GM18868 (cell line): Measurements from ENCODE around the gene GLYATL1.

Experiments
- ATAC-seq: cut with Tn5 transposase; IDR thresholded peaks from one replicate; pipeline ENCODE4 v1.9.1; 2021; ENCODE audit warnings: mild to moderate bottlenecking, moderate library complexity; ENCODE audit not compliant: unreplicated experiment

GLYATL1 gene

GRCh38 chr11:58926251-58926650 is 13.0 kb upstream of the GLYATL1 start:
- ATAC-seq, result no peak

GRCh38 chr11:58926695-58927094 is 12.6 kb upstream of the GLYATL1 start:
- ATAC-seq, result no peak

- peak; percentile 68 for ATAC-seq
These were observed 11.7 kb upstream of the GLYATL1 start for GRCh38 chr11:58927393-58928106.

- ATAC-seq, result no peak
These were observed 11.2 kb upstream of the GLYATL1 start for GRCh38 chr11:58928107-58928499.

- ATAC-seq, result no peak
These were observed 10.6 kb upstream of the GLYATL1 start for GRCh38 chr11:58928691-58929090.

GRCh38 chr11:58930926-58931325 is 8.4 kb upstream of the GLYATL1 start:
- no peak for ATAC-seq

GRCh38 chr11:58933661-58934060 is 5.6 kb upstream of the GLYATL1 start:
- ATAC-seq, result no peak

GRCh38 chr11:58934945-58935513 is 4.3 kb upstream of the GLYATL1 start:
- ATAC-seq, result no peak

GRCh38 chr11:58938398-58938797 is 890 bp upstream of the GLYATL1 start:
- ATAC-seq, result no peak

- ATAC-seq, result no peak
These were observed 740 bp downstream of the GLYATL1 start for GRCh38 chr11:58940028-58940427.

GRCh38 chr11:58941838-58942237 is 2.5 kb downstream of the GLYATL1 start:
- no peak for ATAC-seq

GRCh38 chr11:58945663-58946062 is 6.4 kb downstream of the GLYATL1 start:
- no peak for ATAC-seq

GRCh38 chr11:58949184-58949583 is 9.9 kb downstream of the GLYATL1 start:
- no peak for ATAC-seq

- peak; percentile 76 for ATAC-seq
These were observed 18.6 kb downstream of the GLYATL1 start for GRCh38 chr11:58957922-58958321.

- peak; percentile 84 for ATAC-seq
These were observed 19.2 kb downstream of the GLYATL1 start for GRCh38 chr11:58958500-58958899.

- no peak for ATAC-seq
These were observed 24.3 kb downstream of the GLYATL1 start for GRCh38 chr11:58963551-58964104.

- ATAC-seq, result no peak
These were observed 26.1 kb downstream of the GLYATL1 start for GRCh38 chr11:58965246-58965985.

GRCh38 chr11:58968251-58968711 is 29.0 kb downstream of the GLYATL1 start:
- ATAC-seq, result no peak

- no peak for ATAC-seq
These were observed 38.2 kb downstream of the GLYATL1 start for GRCh38 chr11:58977470-58977869.

- no peak for ATAC-seq
These were observed 39.9 kb downstream of the GLYATL1 start for GRCh38 chr11:58979222-58979621.

GRCh38 chr11:58980159-58980843 is 41.0 kb downstream of the GLYATL1 start:
- no peak for ATAC-seq
